Duodenal mucosa (tissue), 2 donors: ENCODE results near the gene OAF.

Experiments used
- H3K27ac ChIP-seq: one replicate; pipeline ENCODE4 v1.7.0; 2013; ENCODE audit warnings: low read depth, low read length
- H3K27me3 ChIP-seq, 2 donors: one replicate each; pipeline ENCODE4 v1.7.0; 2013; ENCODE audit warnings: low read length in 2 of 2, control low read depth in 1 of 2; ENCODE audit not compliant: insufficient read depth in 2 of 2, control insufficient read depth in 1 of 2
- H3K36me3 ChIP-seq, 2 donors: one replicate each; pipeline ENCODE4 v1.7.0; 2013; ENCODE audit warnings: low read length in 2 of 2, control low read depth in 1 of 2; ENCODE audit not compliant: insufficient read depth in 2 of 2, control insufficient read depth in 1 of 2
- H3K4me1 ChIP-seq, 2 donors: one replicate each; pipeline ENCODE4 v1.7.0; 2013; ENCODE audit warnings: low read length in 2 of 2, control low read depth in 1 of 2; ENCODE audit not compliant: insufficient read depth in 2 of 2, control insufficient read depth in 1 of 2
- H3K4me3 ChIP-seq, 2 donors: one replicate each; pipeline ENCODE4 v1.7.0; 2013; ENCODE audit warnings: low read length in 2 of 2, low read depth in 1 of 2
- H3K9ac ChIP-seq, 2 donors: one replicate each; pipeline ENCODE4 v1.7.0; 2013; ENCODE audit warnings: low read length in 2 of 2, low read depth in 1 of 2
- H3K9me3 ChIP-seq, 2 donors: one replicate each; pipeline ENCODE4 v1.7.0; 2013; ENCODE audit warnings: low read length in 2 of 2, control low read depth in 1 of 2; ENCODE audit not compliant: control insufficient read depth in 1 of 2

OAF gene

GRCh38 chr11:120227228-120227852 is 16.5 kb downstream of the OAF start:
- peaks cover 6 to 34% of the 10 kb centered on the region in 2 donors for H3K36me3 ChIP-seq
- H3K27me3 ChIP-seq, result peaks cover 0 to 3% of the 10 kb centered on the region in 2 donors
- H3K27ac ChIP-seq, result no peak overlapping the region
- H3K9ac ChIP-seq, result no peak overlapping the region
- no peak overlapping the region for H3K4me3 ChIP-seq
- H3K4me1 ChIP-seq, result peaks cover 8 to 11% of the 10 kb centered on the region in 2 donors
- no peaks in the 10 kb centered on the region for H3K9me3 ChIP-seq

DNA sequence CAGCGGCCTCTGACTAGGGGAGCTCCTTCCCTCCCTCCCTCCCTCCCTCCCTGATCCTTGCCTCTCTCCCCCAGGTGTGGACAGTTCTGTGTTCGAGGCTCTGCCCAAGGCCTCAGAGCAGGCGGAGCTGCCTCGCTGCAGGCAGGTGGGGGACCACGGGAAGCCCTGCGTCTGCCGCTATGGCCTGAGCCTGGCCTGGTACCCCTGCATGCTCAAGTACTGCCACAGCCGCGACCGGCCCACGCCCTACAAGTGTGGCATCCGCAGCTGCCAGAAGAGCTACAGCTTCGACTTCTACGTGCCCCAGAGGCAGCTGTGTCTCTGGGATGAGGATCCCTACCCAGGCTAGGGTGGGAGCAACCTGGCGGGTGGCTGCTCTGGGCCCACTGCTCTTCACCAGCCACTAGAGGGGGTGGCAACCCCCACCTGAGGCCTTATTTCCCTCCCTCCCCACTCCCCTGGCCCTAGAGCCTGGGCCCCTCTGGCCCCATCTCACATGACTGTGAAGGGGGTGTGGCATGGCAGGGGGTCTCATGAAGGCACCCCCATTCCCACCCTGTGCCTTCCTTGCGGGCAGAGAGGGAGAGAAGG is 18.1 kb downstream of the OAF start:
- no peak overlapping the region for H3K27ac ChIP-seq
- H3K4me3 ChIP-seq, result no peak overlapping the region
- no peaks in the 10 kb centered on the region for H3K9me3 ChIP-seq
- peaks cover 6 to 31% of the 10 kb centered on the region in 2 donors for H3K36me3 ChIP-seq
- H3K9ac ChIP-seq, result no peak overlapping the region
- peaks cover 0 to 4% of the 10 kb centered on the region in 2 donors for H3K27me3 ChIP-seq
- peaks cover 8 to 11% of the 10 kb centered on the region in 2 donors for H3K4me1 ChIP-seq

DNA sequence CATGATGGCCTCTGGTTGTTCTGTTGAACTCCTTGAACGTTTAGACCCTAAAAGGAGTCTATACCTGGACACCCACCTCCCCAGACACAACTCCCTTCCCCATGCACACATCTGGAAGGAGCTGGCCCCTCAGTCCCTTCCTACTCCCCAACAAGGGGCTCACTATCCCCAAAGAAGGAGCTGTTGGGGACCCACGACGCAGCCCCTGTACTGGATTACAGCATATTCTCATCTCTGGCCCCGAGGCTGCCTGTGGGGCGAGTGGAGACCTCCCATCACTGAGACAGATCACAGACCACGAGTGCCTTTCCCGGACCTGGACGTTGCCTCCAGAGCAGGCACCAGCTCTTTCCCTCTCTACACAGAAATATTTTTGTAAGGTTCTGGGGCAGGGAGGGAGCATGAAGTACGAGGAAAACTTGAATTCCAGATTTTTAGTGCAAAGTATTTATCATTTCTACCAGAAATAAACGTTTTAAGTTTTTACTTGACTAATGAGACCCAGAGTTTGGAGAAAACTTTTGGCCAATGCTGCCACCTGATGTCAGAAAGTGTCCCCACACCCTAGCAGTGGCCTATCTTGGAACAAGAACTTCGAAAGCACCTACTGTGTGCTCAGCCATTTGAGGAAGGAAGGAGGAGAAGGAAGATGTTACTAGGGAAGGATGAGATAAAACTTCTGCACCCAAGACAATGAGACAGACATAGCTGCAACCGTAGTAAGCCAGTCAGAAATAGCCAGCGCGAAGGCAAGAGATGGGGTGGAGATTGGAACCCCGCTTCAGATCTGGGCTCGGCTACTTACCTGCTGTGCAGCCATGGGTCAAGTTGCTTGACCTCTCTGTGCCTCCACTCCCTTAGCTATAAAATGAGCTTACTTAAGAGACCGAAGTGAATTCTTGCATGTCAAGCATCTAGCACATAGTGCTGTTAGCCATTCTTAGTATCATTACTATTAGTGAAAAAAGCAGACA is 18.9 kb downstream of the OAF start:
- Histone ChIP-seq H3K27ac (no peak overlapping the region), H3K9ac (no peak overlapping the region), H3K27me3 (peaks cover 2 to 6% of the 10 kb centered on the region in 2 donors), H3K4me3 (no peak overlapping the region), H3K4me1 (peaks cover 5 to 8% of the 10 kb centered on the region in 2 donors), H3K9me3 (no peaks in the 10 kb centered on the region), H3K36me3 (peaks cover 6 to 31% of the 10 kb centered on the region in 2 donors)

GRCh38 chr11:120230433-120231071 is 19.7 kb downstream of the OAF start:
- Histone ChIP-seq H3K27ac (no peak overlapping the region), H3K27me3 (peaks cover 3 to 6% of the 10 kb centered on the region in 2 donors), H3K4me3 (no peak overlapping the region), H3K9me3 (no peaks in the 10 kb centered on the region), H3K9ac (no peak overlapping the region), H3K36me3 (peaks cover 6 to 31% of the 10 kb centered on the region in 2 donors), H3K4me1 (peaks cover 0 to 3% of the 10 kb centered on the region in 2 donors)

GRCh38 chr11:120231963-120232362 is 21.1 kb downstream of the OAF start:
- Histone ChIP-seq H3K4me1 (no peaks in the 10 kb centered on the region), H3K4me3 (no peak overlapping the region), H3K27me3 (peaks cover 3 to 6% of the 10 kb centered on the region in 2 donors), H3K27ac (no peak overlapping the region), H3K9me3 (no peaks in the 10 kb centered on the region), H3K36me3 (peaks cover 6 to 21% of the 10 kb centered on the region in 2 donors), H3K9ac (no peak overlapping the region)

DNA sequence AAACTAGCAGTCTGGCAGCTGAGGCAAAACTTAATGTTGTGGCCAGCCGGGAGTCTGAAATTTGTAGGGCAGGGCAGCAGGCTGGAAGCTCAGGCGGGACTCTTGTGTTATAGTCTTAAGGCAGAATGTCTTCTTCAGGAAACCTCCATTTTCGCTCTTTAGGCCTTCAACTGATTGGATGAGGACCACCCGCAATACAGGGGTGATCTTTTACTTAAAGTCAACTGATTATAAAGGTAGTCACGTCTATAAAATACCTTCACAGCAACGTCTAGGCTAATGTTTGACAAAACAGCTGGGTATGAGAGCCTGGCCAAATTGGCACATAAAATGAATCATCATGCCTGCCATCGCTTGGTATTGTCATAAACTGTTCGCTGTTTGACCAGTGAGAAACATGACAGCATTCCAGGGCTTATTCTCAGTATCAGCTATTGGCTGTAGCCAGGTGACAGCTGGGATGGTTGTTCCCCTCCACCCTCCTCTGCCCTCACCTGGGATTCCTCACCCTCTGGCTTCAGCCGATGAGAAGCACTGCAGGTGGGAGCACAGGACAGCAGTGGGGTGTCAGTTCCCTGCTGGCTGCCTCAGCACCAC is 22.5 kb downstream of the OAF start:
- Histone ChIP-seq H3K4me3 (no peak overlapping the region), H3K4me1 (no peaks in the 10 kb centered on the region), H3K27me3 (peaks cover 3 to 6% of the 10 kb centered on the region in 2 donors), H3K27ac (no peak overlapping the region), H3K36me3 (peaks cover 6 to 8% of the 10 kb centered on the region in 2 donors), H3K9me3 (no peaks in the 10 kb centered on the region), H3K9ac (no peak overlapping the region)

DNA sequence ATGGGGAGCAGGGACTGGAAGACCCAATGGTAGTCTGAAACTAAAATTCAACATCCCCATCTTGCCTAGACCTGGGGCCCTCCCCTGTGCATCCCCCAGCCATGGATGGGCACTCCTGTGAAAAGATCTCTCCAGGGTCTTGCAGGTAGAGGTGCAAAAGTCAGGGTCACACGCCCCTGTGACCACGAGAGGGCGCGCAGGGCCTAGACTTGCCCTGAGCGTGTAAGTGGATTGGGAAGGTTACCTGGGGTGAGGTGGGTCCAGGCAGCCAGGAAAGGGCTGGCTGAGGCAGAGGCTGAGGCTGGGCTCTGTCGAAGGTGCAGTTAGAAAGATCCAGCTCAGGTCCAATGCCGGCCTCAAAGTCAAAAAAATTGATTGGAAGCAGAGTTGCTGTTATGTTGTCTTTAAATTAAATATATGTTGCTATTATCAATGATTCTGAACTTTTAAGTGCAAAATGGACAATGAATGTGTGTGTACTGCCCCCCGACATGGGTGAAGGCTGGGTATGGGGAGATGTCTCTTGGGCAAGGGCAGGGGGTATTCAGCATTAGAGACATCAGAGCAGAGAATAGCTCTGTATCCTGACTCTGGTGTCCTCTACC is 24.3 kb downstream of the OAF start:
- Histone ChIP-seq H3K9me3 (no peaks in the 10 kb centered on the region), H3K4me1 (no peaks in the 10 kb centered on the region), H3K27me3 (peaks cover 11 to 13% of the 10 kb centered on the region in 2 donors), H3K9ac (no peak overlapping the region), H3K4me3 (no peak overlapping the region), H3K36me3 (no peaks in the 10 kb centered on the region), H3K27ac (no peak overlapping the region)

GRCh38 chr11:120236169-120237107 is 25.6 kb downstream of the OAF start:
- Histone ChIP-seq H3K36me3 (no peaks in the 10 kb centered on the region), H3K4me3 (no peak overlapping the region), H3K27ac (no peak overlapping the region), H3K9ac (no peak overlapping the region), H3K9me3 (no peaks in the 10 kb centered on the region), H3K27me3 (peaks cover 17 to 21% of the 10 kb centered on the region in 2 donors), H3K4me1 (peaks cover 0 to 6% of the 10 kb centered on the region in 2 donors)
